GM18508 (cell line): ENCODE measurements around the gene HOXB2.

Experiments
- ATAC-seq: cut with Tn5 transposase; IDR thresholded peaks from one replicate; pipeline ENCODE4 v1.9.1; 2021; ENCODE audit warnings: moderate number of reproducible peaks; ENCODE audit not compliant: insufficient read depth, unreplicated experiment

HOXB2 gene

DNA sequence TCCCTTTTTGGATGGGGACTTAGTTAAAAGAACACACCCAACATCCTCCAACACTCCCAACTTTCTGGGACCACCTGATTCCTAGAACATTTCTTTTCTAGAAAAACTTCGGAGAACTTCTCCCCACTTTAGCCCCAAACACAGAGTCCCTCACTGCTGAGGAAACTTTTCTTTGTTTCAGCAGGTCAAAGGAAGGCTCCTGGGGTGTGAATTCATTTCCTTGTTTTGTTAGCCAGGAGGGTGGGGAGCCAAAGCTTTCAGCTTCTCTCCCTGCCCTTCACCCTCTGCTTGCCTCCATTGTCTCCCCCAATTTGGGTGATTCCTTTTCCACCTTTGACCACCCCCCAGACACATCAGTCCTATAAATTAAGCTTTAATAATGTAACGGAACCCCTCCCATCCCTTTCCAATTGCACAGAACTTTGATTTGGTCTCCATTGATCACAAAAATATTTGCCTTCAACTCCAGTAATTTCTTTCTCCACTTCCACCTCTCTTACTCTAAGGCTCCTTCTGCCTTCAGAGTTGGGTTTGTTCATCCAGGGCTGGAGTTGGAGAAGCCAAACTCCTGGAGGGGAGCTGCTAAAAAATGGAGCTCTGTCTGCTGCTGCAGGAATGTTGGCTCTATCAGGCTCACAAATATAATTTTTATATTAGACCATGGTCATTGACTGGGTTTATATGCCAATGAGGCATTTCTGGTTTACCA, 22.9 kb upstream of the HOXB2 start:
- ATAC-seq: no peak

DNA sequence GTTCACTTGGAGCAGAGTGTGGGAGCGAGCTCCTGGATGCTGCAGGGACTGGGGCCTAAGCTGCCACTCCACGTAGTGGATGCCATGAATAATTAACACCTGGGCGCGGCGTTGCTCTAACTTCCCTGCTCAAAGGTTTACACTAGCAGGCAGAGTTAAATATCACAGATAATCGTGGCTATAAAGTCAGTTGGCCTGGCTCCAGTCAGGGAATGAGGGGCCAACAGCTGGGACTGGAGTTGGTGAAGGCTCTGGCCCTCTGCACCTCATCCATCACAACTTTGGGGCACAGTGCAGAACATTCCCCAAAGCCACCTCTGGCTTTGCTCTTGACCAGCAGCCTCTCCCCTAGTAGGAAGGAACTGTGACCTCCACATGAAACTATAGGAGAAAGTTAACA, 22.3 kb upstream of the HOXB2 start:
- ATAC-seq: no peak

DNA sequence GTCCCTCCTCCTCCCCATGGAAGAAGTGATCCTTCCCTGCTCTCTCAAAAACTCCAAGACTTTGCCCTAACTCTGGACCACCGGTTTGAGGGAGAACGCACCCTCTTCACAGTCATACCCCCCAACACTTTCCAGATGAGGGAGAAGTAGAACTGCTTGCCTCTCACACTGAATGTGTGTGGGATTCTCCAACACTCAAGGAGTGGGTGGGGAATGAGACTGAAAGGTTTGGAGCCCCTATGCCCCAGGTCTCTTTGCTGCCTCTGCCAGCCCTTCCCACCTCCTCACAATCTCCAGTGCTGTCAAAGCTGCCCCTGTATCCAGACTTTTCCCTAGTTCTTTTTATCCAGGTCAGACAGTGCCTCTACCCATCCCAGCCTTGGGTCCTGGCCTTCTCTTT, 21.8 kb upstream of the HOXB2 start:
- ATAC-seq: no peak

- ATAC-seq: no peak
Measured at GRCh38 chr17:48565925-48566710, 21.2 kb upstream of the HOXB2 start.

DNA sequence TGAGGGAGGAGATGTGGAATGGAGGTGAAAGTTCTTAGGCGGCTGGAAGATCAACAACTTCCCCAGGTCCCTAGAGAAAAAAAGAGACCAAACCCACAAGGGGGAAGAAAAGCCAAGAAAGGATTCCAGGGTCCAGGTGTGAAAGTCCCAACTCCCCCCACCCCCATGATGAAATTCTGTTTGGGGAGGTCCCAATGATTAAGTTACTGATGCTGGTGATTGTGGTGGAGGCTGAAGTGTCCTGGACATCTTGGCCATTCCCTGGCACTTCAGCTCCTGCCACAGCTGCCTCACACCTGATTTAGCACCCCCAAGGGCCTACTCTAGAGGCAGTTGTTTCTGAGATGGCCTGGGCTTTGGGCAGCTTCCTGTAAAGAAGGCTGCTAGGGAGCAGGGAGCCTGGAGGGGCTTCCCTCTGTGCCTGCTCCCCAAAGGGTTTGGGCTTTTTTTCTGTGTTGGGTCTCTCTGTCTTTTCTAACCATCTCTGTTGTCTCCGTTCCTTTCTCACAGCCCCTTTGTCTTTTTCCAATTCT, 20.2 kb upstream of the HOXB2 start:
- no peak for ATAC-seq

DNA sequence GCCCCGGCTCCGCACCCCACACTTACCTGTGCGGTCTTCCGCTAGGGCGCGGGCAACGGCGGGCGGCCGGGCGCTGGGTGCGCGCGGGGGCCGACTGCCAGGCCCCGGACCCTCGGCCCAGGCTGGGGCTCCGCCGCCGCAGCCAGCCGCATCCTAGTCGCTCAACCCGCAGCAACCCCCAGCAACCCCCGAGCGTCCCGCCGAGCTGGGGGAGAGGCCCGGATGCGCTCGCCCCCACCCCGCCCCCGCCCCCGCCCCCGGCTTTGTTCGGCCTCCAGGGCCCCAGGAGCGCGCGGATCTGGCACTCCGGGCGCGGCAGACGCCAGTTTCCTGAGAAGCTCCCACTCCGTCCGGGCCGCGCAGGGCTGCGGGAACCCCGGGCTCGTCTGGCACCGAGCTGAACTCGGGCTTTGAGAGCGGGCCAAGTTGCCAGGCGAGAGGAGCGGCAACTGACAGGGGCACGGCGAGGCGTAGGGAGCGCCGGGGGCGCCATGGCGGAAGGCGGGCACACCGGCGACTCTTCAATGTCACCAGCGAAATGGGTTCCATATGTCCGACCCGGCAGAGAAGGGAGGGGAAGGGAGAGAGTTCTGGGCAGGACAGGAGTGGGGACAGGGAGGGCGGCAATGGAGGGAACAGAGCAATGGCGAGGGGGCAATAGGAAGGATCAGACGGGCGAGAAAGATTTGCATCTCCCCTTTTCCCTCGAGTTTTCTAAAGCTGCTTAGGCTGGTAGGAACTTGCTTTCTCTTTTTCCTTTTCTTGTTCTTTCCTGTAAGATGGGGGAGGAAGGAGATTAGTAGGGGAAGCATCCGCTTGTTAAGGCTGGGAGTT, 19.5 kb upstream of the HOXB2 start:
- no peak for ATAC-seq

- no peak for ATAC-seq
Measured at GRCh38 chr17:48563867-48564187, 18.9 kb upstream of the HOXB2 start.

- no peak for ATAC-seq
Measured at GRCh38 chr17:48563385-48563838, 18.5 kb upstream of the HOXB2 start.

GRCh38 chr17:48562934-48563333, 18.0 kb upstream of the HOXB2 start:
- no peak for ATAC-seq

DNA sequence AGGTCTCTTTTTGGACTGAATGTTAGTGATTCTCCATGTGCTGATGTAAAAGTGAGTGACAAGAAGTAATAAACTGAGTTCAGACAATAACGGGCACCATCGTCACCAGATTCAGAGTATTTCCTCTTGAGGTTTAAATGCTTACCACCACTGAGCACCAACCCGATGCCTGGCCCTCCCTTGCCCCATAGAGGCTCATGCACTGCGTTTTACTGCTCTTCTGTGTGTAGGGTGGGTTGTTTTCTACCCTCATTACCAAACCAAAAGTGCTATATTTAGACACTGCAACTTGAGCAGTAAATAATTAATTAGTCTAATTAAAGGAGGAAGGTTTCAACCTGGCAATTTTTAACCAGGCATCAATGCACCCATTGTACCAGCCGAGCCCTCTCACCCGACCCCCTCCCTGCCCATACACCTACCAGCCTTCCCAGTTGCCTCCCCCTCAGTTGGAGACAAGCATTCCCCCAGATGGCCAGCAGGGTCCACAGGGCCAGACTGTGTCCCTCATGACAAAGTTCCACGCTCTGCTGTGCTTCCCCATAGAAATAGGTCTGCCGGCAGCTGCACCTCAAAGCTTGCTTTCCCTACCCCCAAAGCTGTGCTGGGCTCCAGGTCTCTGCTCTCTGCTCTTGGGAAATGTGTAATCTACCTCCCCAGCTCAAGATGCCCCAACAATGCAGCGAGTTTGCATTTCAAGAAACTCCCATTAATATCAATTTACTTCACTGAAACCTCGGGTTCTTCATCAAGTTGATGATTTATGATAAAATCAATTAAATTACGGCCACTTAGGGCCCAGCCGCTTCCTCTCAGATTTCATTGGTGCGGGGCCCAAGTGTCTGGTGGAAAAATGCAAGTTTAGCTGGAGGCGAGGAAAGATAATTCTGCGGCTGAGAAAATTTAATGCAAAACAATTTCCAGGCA, 17.2 kb upstream of the HOXB2 start:
- no peak for ATAC-seq

DNA sequence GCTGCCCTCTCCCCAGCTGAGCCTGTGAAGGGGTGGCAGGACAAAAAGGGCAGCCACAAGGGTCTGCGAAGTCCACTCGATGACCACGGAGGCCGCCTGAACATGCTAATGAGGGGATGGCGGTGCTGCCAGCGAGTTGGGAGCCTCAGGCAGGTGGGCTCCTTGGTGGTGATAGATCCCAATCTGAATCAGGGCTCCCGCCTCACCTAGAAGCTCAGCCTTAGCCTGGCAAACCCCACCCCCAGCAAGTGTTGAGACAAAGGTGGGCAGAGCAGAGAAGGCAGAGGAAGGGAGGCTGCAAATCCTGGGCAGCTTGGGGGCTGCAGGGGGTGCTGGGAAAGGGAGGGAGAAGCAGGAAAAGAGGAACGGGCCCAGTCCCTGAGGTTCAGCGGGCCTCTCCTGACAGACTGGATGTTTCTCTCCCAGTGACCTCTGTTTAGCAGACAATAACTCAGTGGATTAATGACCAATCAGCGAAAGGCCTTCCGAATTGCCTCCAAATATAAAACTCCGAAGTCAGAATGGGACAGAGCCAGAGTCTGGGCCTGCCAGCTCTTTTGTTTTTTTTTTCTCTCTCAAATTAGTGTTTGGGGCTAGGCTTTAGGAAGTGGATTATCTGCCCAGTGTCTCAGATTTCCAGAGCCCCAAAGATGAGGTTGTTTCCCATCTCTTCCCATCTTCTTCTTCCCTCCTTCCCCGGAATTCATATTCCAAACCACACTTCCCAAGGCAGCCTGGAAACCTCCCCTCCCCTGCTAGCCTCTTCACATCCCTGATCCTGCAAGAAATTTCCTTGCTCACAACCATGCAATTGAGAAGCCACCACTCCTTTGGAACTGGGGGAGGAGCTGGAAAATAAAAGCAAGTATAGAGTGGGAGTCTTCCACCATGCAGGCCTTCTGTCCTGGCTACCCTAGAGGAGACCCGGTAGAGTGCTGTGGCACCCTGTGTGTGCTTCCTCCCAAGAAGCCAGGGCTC, 15.2 kb upstream of the HOXB2 start:
- no peak for ATAC-seq

DNA sequence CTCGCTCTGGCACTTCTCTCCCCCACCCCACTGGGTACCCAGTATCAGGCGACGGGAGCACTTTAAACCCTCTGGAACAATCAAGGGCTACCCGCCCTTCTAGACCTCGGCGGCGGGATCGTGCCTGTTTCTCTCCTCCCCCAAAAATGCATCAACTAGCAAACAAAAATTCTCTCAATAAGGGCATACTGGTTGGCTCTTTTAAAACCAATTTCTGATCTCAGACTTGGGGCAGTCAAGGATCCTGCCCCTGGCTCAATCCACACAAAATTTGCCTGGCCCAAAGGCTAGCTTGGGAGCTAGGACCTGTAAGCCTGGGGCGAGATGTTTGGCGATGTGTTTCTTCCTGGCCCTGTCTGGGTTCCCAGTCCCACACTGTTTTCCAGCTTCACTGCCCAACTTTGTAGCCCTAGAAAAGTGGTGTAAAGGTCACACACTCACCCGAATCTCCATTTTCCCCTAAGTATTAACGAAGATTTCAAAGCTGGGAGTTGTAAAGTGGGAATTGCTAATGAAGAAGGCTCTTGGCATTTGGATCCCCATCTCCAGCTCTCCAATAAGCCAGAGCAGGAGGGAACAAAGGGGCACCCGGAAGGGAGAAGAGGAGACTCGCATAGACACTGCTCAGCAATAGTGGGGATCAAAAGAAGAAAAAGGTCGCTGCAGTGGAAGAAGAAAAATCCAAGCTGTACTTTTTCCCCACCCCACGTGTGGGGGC, 14.4 kb upstream of the HOXB2 start:
- no peak for ATAC-seq

GRCh38 chr17:48558831-48559121, 13.9 kb upstream of the HOXB2 start:
- ATAC-seq: no peak

DNA sequence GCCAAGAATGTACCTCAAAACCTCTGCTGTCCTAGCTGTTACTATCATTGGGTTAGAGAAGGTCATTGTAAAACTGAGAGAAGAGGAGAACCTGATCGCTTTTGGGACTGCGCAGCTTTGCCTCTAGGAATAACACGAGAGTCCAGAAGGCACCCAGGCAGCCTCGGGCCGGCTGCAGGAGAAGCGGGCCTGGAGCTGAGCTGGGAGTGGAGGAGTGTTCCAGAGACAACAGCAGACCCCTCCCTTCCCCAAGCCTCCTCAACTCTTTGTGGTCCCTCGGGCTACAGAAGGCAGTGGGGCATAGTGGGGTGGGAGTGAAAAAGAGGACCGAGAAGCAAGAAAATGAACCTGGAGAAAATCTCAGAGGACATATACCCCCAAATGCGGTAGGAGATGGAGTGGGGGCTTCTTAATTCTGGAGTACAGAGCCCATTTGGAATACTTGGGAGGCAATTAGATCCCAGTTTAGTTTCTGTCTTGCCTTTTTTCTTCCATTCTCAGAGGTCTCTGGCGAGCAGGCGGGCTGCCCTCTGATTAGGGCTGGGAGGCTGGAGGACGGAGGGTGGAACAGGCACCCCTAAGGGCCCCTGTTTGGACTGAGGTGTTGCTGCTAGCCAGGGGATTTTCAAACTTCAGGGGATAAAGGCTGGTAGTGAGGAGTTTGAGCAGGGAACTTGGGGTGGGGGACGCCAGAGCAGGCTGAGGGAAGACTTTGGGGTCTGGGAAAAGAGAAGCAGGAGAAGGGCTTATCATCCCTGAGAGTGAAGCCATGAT, 13.3 kb upstream of the HOXB2 start:
- ATAC-seq: no peak

DNA sequence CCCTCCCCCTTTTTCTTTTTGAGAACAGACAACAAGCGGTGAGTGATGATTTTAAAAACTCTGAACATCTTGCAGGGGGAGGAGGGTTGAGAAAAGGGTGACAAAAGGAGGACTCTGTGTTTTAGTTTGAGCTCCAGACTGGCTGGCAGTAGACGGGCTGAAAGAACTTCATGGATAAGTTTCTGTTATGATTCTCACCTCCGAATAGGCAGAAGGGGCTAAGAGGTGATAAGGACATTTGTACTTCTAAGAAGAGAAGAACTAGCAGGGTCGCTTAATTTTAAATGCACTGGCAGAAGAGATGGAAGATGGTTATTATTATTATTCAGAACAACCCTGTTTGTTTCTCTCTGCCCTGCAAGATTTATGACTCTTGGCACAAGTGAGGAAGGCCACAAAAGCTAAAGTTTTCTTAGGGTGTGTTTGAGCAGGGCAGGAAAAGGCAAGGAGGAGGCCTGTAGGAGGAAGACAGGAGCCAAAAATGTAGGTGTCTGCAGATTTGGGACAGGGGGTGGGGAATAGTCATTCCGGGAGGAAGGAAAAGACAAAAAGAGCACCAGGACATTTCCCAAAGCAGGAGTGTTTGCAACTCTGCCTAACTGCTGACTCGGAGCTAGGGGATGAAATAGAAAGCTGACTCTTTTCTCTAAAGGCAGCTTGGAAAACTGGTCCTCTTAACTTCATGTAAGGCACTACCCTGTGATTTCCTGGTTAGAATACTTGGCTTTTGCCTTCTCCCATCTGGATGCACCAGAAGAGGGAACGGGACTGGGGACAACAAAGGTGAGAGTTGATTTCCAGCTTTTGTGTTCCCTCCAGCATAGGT, 11.9 kb upstream of the HOXB2 start:
- ATAC-seq: no peak

DNA sequence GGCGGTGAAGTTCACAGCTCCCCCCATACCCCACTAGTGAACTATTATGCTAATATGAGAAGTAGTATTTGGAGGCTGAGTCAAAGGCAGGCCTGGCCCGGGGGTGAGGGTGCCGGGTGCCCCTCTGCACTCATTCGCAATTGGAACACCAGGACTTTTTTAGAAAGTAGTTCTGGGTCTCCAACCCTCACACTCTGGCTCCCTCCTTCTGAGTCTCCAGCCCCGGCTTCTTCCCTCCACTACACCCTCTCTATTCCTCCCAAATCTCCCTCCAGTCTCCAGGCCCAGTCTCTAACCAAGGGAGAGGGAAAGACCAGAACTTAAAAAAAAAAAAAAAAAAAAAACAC, 11.3 kb upstream of the HOXB2 start:
- no peak for ATAC-seq
